ENCODE results near the gene HIGD2A. TPM values are rescaled to one million over a fixed set of nuclear protein-coding genes. Genes with fewer than 3 reads are reported as not detected.

Gene HIGD2A
- total RNA-seq, 6 donors from 2014 or later, result 46.5 to 108 (median 93.6) TPM

- Histone ChIP-seq H3K27me3 (no peaks in the 10 kb centered on the region), H3K27ac (no peak overlapping the region), H3K9me3 (no peaks in the 10 kb centered on the region), H3K4me3 (no peak overlapping the region), H3K36me3 (no peaks in the 10 kb centered on the region), H3K4me1 (peaks cover 0 to 8% (median 4%) of the 10 kb centered on the region in 4 donors)
- no peak for TF ChIP-seq POLR2AphosphoS5 (IDR thresholded peaks at IDR 0.05)
- TF ChIP-seq, protein P1, sequence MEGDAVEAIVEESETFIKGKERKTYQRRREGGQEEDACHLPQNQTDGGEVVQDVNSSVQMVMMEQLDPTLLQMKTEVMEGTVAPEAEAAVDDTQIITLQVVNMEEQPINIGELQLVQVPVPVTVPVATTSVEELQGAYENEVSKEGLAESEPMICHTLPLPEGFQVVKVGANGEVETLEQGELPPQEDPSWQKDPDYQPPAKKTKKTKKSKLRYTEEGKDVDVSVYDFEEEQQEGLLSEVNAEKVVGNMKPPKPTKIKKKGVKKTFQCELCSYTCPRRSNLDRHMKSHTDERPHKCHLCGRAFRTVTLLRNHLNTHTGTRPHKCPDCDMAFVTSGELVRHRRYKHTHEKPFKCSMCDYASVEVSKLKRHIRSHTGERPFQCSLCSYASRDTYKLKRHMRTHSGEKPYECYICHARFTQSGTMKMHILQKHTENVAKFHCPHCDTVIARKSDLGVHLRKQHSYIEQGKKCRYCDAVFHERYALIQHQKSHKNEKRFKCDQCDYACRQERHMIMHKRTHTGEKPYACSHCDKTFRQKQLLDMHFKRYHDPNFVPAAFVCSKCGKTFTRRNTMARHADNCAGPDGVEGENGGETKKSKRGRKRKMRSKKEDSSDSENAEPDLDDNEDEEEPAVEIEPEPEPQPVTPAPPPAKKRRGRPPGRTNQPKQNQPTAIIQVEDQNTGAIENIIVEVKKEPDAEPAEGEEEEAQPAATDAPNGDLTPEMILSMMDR (IDR thresholded peaks at IDR 0.05), result no peak
- no peak for TF ChIP-seq EP300 (IDR thresholded peaks at IDR 0.05)
- no peak for TF ChIP-seq POLR2A (IDR thresholded peaks at IDR 0.05)
- 89 to 92% methylated on average over 5 of the region's 5 CpGs for WGBS, 2 donors
- no peak for ATAC-seq (ENCODE audit: low FRiP score in 2 of 2)
- no peak for DNase-seq
Measured at GRCh38 chr5:176432707-176433106, 44.2 kb downstream of the HIGD2A start.

GRCh38 chr5:176436656-176437055, 48.1 kb downstream of the HIGD2A start:
- Histone ChIP-seq H3K36me3 (no peaks in the 10 kb centered on the region), H3K4me1 (peaks cover 0 to 8% (median 4%) of the 10 kb centered on the region in 4 donors), H3K27me3 (no peaks in the 10 kb centered on the region), H3K9me3 (no peaks in the 10 kb centered on the region), H3K4me3 (peak overlapping the region in 1 of 4 donors; percentile 3), H3K27ac (no peak overlapping the region)
- no peak for TF ChIP-seq POLR2A (IDR thresholded peaks at IDR 0.05)
- TF ChIP-seq POLR2AphosphoS5 (IDR thresholded peaks at IDR 0.05), result no peak
- TF ChIP-seq EP300 (IDR thresholded peaks at IDR 0.05), result no peak
- TF ChIP-seq, protein P1 (IDR thresholded peaks at IDR 0.05), result no peak
- 26 to 29% methylated on average over 5 of the region's 5 CpGs for WGBS, 2 donors
- ATAC-seq (ENCODE audit: low FRiP score in 2 of 2) (peak in 1 of 2 donors; percentile 63), DNase-seq (no peak)

DNA sequence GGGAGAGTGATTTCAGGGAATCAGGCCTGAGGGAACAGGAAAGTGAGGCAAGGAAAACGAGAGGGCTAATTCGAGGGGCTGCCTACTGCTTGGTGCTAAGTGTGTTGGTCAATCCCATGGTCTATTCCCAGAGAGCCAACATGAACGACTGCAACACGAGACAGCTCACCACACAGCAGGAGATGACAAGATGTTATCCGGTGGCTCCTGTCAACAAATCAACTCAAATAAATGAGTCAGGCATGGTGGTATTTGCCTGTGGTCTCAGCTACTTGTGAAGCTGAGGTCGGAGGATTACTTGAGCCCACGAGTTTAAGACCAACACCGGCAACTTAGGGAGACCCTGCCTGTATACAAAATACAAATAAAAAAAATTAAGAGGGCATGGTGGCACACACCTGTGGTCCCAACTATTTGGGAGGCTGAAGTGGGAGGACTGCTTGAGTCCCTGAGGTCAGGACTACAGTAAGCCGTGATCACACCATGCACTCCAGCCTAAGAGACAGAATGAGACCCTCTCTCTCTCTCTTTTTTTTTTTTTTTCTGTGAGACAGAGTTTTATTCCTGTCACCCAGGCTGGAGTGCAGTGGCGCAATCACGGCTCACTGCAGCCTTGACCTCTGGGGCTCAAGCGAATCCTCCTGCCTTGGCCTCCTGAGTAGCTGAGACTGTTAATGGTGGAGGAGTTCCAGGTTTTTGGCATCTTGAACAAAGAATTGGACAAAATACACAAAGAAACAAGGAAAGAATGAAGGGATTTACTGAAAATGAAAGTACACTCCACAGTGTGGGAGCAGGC, 50.6 kb downstream of the HIGD2A start:
- 76 to 78% methylated on average over 12 of the region's 12 CpGs for WGBS, 2 donors
- Histone ChIP-seq H3K36me3 (no peaks in the 10 kb centered on the region), H3K4me1 (peaks cover 0 to 8% (median 4%) of the 10 kb centered on the region in 4 donors), H3K4me3 (no peak overlapping the region), H3K27me3 (no peaks in the 10 kb centered on the region), H3K9me3 (no peaks in the 10 kb centered on the region), H3K27ac (no peak overlapping the region)
- no peak for TF ChIP-seq EP300 (IDR thresholded peaks at IDR 0.05)
- TF ChIP-seq, protein P1 (IDR thresholded peaks at IDR 0.05), result no peak
- TF ChIP-seq POLR2AphosphoS5 (IDR thresholded peaks at IDR 0.05), result no peak
- no peak for TF ChIP-seq POLR2A (IDR thresholded peaks at IDR 0.05)
- DNase-seq, result no peak
- no peak for ATAC-seq (ENCODE audit: low FRiP score in 2 of 2)

Small RNA genes within 50 kb of the gene (small RNA-seq; reads per million reads assigned to genes)
- 0 to 0.22 (median 0) reads per million in 4 donors for gene AC010297.1
- gene MIR1271, result 0.11 to 0.57 (median 0.42) reads per million in 4 donors

Other genes starting within 250 kb of the HIGD2A start
- 10 to 100 TPM; 13.6 to 43.0 (median 21.2) TPM for gene SIMC1, start 150.3 kb upstream of the HIGD2A start, total RNA-seq
- gene KIAA1191, start 27.0 kb upstream of the HIGD2A start, total RNA-seq, result 100 to 1,000 TPM in 2 of 6 donors, 10 to 100 TPM in 4; 53.4 to 109 (median 90.0) TPM
- gene ARL10, start 23.3 kb upstream of the HIGD2A start, total RNA-seq, result 1 to 10 TPM; 2.7 to 7.8 (median 4.1) TPM
- gene NOP16, start 153 bp upstream of the HIGD2A start, total RNA-seq, result 10 to 100 TPM in 4 of 6 donors, 1 to 10 TPM in 2; 3.1 to 25.4 (median 12.1) TPM
- 100 to 1,000 TPM in 4 of 6 donors, 10 to 100 TPM in 2; 54.5 to 187 (median 109) TPM for gene CLTB, start 27.8 kb downstream of the HIGD2A start, total RNA-seq
- 10 to 100 TPM; 11.5 to 33.0 (median 30.0) TPM for gene FAF2, start 59.6 kb downstream of the HIGD2A start, total RNA-seq
- 10 to 100 TPM; 13.4 to 76.5 (median 51.7) TPM for gene RNF44, start 148.7 kb downstream of the HIGD2A start, total RNA-seq
- gene CDHR2, start 160.6 kb downstream of the HIGD2A start, total RNA-seq, result under 1 TPM in 2 of 6 donors, not detected in 4; 0.30 to 0.34 TPM
- 1 to 10 TPM in 3 of 6 donors, under 1 TPM in 3; under 0.01 to 4.0 (median 1.3) TPM for gene GPRIN1, start 221.4 kb downstream of the HIGD2A start, total RNA-seq
- gene SNCB, start 241.8 kb downstream of the HIGD2A start, total RNA-seq, result not detected
- not detected for gene EIF4E1B, start 241.9 kb downstream of the HIGD2A start, total RNA-seq